GM12873 (cell line): ENCODE results near the gene RSPO1.

Source experiments
- CTCF ChIP-seq: IDR thresholded peaks from 2 replicates; pipeline ENCODE4 v1.5.1; 2012; ENCODE audit warnings: low read depth, mild to moderate bottlenecking, moderate library complexity, low read length, control low read depth; ENCODE audit not compliant: insufficient read depth; ENCODE audit errors: missing control alignments

RSPO1 gene

GRCh38 chr1:37662031-37662755 is 27.5 kb upstream of the RSPO1 start:
- TF ChIP-seq CTCF = no peak

- TF ChIP-seq CTCF = no peak
These were observed 26.7 kb upstream of the RSPO1 start for GRCh38 chr1:37661401-37661800.

- TF ChIP-seq CTCF = no peak
These were observed 26.0 kb upstream of the RSPO1 start for GRCh38 chr1:37660664-37661063.

GRCh38 chr1:37658486-37658885 is 23.8 kb upstream of the RSPO1 start:
- no peak for TF ChIP-seq CTCF

- no peak for TF ChIP-seq CTCF
These were observed 23.1 kb upstream of the RSPO1 start for GRCh38 chr1:37657620-37658412.

GRCh38 chr1:37656881-37657280 is 22.2 kb upstream of the RSPO1 start:
- TF ChIP-seq CTCF = no peak

- TF ChIP-seq CTCF = no peak
These were observed 21.3 kb upstream of the RSPO1 start for GRCh38 chr1:37656026-37656425.
